ENCODE data around the gene TGFB2. TPM values are rescaled to one million over a fixed set of nuclear protein-coding genes. Genes with fewer than 3 reads are reported as not detected.

The TGFB2 gene
- total RNA-seq, 4 donors from 2014 or later, result 2.2 to 16.7 (median 8.0) TPM

DNA sequence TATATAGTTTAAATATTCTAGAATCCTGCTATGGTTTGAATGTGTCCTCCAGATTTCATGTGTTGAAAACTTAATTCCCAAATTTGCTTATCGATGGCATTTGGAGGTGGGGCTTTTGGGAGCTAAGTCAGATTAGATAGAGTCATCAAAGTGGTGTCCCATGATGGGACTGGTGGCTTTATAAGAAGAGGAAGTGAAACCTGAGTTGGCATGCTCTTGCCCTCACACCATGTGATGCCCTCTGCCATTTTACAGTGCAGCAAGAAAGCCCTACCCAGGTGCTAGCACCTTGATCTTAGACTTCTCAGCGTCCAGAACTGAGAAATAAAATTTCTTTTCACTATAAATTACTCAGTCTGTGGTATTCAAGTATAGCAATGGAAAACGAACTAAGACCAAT is 111.3 kb downstream of the TGFB2 start:
- Histone ChIP-seq H3K36me3 (no peaks in the 10 kb centered on the region), H3K27me3 (no peaks in the 10 kb centered on the region), H3K4me3 (replicated peaks in 1 of 3) (no peak overlapping the region), H3K4me1 (peaks cover 11 to 17% of the 10 kb centered on the region in 2 donors), H3K27ac (no peak overlapping the region), H3K9me3 (no peaks in the 10 kb centered on the region)
- TF ChIP-seq POLR2A (IDR thresholded peaks at IDR 0.05), result no peak
- TF ChIP-seq, protein P1, sequence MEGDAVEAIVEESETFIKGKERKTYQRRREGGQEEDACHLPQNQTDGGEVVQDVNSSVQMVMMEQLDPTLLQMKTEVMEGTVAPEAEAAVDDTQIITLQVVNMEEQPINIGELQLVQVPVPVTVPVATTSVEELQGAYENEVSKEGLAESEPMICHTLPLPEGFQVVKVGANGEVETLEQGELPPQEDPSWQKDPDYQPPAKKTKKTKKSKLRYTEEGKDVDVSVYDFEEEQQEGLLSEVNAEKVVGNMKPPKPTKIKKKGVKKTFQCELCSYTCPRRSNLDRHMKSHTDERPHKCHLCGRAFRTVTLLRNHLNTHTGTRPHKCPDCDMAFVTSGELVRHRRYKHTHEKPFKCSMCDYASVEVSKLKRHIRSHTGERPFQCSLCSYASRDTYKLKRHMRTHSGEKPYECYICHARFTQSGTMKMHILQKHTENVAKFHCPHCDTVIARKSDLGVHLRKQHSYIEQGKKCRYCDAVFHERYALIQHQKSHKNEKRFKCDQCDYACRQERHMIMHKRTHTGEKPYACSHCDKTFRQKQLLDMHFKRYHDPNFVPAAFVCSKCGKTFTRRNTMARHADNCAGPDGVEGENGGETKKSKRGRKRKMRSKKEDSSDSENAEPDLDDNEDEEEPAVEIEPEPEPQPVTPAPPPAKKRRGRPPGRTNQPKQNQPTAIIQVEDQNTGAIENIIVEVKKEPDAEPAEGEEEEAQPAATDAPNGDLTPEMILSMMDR (IDR thresholded peaks at IDR 0.05), result no peak
- no peak for DNase-seq
- intact Hi-C loops (cut with DNase I), result loop anchor here (10.0 kb wide), 1 partner anchor 72 kb away; no protein-coding TSS in a partner anchor
- WGBS, 2 donors, result 91 to 97% methylated on average over 3 of the region's 3 CpGs

DNA sequence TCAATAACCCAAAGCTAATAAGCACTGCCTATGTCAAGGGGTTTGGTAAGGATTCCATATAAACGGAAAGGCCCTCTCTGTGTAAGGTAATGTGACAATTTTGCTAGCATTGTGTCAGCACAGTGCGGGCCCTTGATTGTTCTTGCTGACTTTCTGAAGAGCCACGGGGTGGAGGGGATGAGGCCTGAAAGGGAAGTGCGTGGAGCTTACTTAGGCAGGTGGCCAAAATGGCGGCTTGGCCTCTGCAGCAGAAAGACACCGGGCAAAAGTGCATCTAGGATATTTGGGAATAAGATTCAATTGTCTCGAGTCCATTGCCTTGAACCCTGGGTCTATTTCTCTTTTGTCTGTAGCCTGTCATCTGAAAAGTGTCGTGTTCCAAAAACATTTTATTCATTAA is 114.3 kb downstream of the TGFB2 start:
- peak in 1 of 2 donors; percentile 7 for DNase-seq
- no peaks in the 10 kb centered on the region for H3K9me3 ChIP-seq
- no peak overlapping the region for H3K4me3 ChIP-seq (replicated peaks in 1 of 3)
- H3K4me1 ChIP-seq, result peaks cover 11 to 26% of the 10 kb centered on the region in 2 donors
- no peaks in the 10 kb centered on the region for H3K27me3 ChIP-seq
- TF ChIP-seq, protein P1 (IDR thresholded peaks at IDR 0.05), result no peak
- TF ChIP-seq POLR2A (IDR thresholded peaks at IDR 0.05), result no peak
- H3K36me3 ChIP-seq, result no peaks in the 10 kb centered on the region
- intact Hi-C loops (cut with DNase I), result loop anchor here (10.0 kb wide), 1 partner anchor 75 kb away; no protein-coding TSS in a partner anchor
- WGBS, 2 donors, result 73 to 87% methylated on average over 8 of the region's 8 CpGs
- peak overlapping the region; percentile 59 to 76 (median 61) for H3K27ac ChIP-seq

DNA sequence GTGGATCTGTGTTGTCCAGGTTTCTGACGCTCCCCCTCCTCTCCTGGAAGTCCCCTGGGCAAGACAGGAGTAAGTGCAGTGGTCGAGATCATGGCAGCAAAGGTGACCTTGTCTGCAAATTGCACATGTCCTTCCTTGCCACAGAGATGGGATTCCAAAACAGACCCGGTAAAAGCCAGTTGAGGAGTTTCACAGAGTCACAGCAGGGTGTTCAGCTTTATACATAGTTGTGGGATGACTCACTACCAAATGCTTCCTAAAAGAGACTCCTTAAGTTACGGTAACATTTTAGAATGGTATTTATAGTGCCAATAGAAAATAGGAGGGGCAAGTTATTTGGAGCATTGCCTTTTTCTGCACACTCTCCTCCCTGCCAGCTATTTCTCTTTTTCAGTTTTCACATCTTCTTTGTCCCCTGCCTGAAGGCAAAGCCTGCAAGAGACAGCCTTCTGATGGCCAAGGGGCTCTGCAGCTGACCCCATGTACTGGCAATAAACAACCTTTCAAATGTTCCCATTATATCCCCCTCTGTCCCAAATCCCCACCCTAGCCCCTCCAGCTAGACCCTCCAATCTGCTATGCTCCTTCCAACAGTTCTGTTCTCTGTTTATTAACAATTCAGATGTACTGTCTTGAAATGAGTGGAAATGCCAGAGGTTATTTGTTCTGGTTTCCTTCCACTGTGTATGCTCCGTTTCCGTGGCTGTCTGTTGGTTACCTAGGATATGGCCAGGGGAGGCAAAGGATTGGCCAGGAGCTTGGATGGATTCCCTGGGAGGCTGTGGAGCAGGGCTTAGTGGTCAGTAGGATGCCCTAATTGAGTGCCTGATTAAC is 115.0 kb downstream of the TGFB2 start:
- H3K9me3 ChIP-seq, result no peaks in the 10 kb centered on the region
- peak; percentile 19 to 50 for DNase-seq
- intact Hi-C loops (cut with DNase I), result loop anchor here (10.0 kb wide), 2 partner anchors 75 to 115 kb away; partner anchors contain the start of gene TGFB2
- no peak overlapping the region for H3K4me3 ChIP-seq (replicated peaks in 1 of 3)
- no peaks in the 10 kb centered on the region for H3K36me3 ChIP-seq
- peaks cover 11 to 26% of the 10 kb centered on the region in 2 donors for H3K4me1 ChIP-seq
- peak overlapping the region; percentile 59 to 76 (median 61) for H3K27ac ChIP-seq
- no peak for TF ChIP-seq POLR2A (IDR thresholded peaks at IDR 0.05)
- TF ChIP-seq, protein P1 (IDR thresholded peaks at IDR 0.05), result no peak
- no peaks in the 10 kb centered on the region for H3K27me3 ChIP-seq
- WGBS, 2 donors, result 25 to 37% methylated on average over 6 of the region's 6 CpGs

DNA sequence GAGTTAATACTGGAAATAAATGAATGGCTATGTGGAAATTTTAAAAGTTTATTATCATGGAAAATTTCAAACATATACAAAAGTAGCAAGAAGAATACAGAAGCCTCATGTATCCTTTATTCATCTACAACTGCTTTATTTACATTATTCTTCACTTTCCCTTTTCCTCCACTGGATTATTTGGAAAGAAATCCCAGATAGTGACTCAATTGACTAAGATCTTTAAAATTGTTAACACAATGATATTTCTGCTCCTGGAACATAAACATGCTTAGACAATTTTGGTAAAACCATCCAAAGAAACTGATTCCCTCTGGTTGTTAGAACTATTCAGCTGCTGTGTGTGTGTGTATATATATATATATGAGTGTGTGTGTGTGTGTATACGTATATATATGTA is 116.2 kb downstream of the TGFB2 start:
- TF ChIP-seq, protein P1 (IDR thresholded peaks at IDR 0.05), result no peak
- TF ChIP-seq POLR2A (IDR thresholded peaks at IDR 0.05), result no peak
- H3K27me3 ChIP-seq, result no peaks in the 10 kb centered on the region
- intact Hi-C loops (cut with DNase I), result loop anchor here (10.0 kb wide), 1 partner anchor 117 kb away; the partner anchor contains the start of gene TGFB2
- H3K9me3 ChIP-seq, result no peaks in the 10 kb centered on the region
- H3K36me3 ChIP-seq, result no peaks in the 10 kb centered on the region
- no peak overlapping the region for H3K4me3 ChIP-seq (replicated peaks in 1 of 3)
- 47 to 93% methylated on average over 1 of the region's 1 CpG for whole genome bisulfite sequencing, 2 donors
- H3K4me1 ChIP-seq, result peaks cover 11 to 26% of the 10 kb centered on the region in 2 donors
- DNase-seq, result no peak
- H3K27ac ChIP-seq, result no peak overlapping the region

DNA sequence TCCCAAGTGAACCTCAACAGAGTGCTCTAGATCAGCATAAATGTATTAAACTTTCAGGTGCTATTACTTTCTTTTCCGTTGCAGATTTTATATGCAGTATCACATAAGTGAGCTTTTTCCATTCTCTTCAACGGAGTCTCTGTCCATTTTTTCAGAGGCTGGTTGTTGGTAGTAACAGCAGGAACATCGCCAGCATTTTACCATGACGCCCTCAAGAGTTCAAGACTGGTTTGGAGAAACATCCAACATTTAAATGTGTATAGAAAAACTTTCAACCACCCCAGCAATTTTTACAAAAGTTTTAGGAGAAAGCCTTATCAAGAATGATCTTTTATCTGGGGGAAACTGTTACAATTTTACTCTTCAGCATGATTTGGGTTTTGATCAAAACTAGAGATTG is 117.0 kb downstream of the TGFB2 start:
- TF ChIP-seq POLR2A (IDR thresholded peaks at IDR 0.05), result no peak
- TF ChIP-seq, protein P1 (IDR thresholded peaks at IDR 0.05), result no peak
- 68 to 76% methylated on average over 4 of the region's 4 CpGs for WGBS, 2 donors
- Histone ChIP-seq H3K27ac (no peak overlapping the region), H3K4me3 (replicated peaks in 1 of 3) (no peak overlapping the region), H3K9me3 (no peaks in the 10 kb centered on the region), H3K27me3 (no peaks in the 10 kb centered on the region), H3K4me1 (peaks cover 11 to 26% of the 10 kb centered on the region in 2 donors), H3K36me3 (no peaks in the 10 kb centered on the region)
- DNase-seq, result peak in 1 of 2 donors; percentile 9
- intact Hi-C loops (cut with DNase I), result loop anchor here (10.0 kb wide), 1 partner anchor 117 kb away; the partner anchor contains the start of gene TGFB2

Data from thyroid gland (tissue), 4 donors.